ENCODE data around the gene VMAC. TPM values are rescaled to one million over a fixed set of nuclear protein-coding genes. Genes with fewer than 3 reads are reported as not detected.
"Not testable (repeated sequence)": the region's sequence is repeated elsewhere in the genome, so short reads cannot be mapped to it uniquely, and the experiment has no call there.

VMAC gene
- total RNA-seq, 2 donors from 2014 or later, result 4.0 to 4.7 TPM

GRCh38 chr19:5864725-5865486 lies 39.8 kb upstream of the VMAC start:
- Histone ChIP-seq H3K9ac (ENCODE audit: low read depth in 2 of 2, low read length in 2 of 2) (no peak overlapping the region), H3K27ac (no peak overlapping the region), H3K4me1 (no peaks in the 10 kb centered on the region), H3K4me3 (no peak overlapping the region), H3K36me3 (no peaks in the 10 kb centered on the region), H3K9me3 (no peaks in the 10 kb centered on the region), H3K27me3 (no peaks in the 10 kb centered on the region)
- TF ChIP-seq CTCF (IDR thresholded peaks at IDR 0.05), result no peak
- intact Hi-C loops (cut with DNase I), result no loop called here
- no peak for DNase-seq

GRCh38 chr19:5865772-5866171 lies 38.9 kb upstream of the VMAC start:
- H3K27me3 ChIP-seq, result no peaks in the 10 kb centered on the region
- intact Hi-C loops (cut with DNase I), result no loop called here
- H3K4me3 ChIP-seq, result no peak overlapping the region
- H3K27ac ChIP-seq, result no peak overlapping the region
- no peak for TF ChIP-seq CTCF (IDR thresholded peaks at IDR 0.05)
- DNase-seq, result no peak
- H3K36me3 ChIP-seq, result no peaks in the 10 kb centered on the region
- H3K9me3 ChIP-seq, result no peaks in the 10 kb centered on the region
- H3K4me1 ChIP-seq, result no peaks in the 10 kb centered on the region
- H3K9ac ChIP-seq (ENCODE audit: low read depth in 2 of 2, low read length in 2 of 2), result no peak overlapping the region

- Histone ChIP-seq H3K36me3 (no peaks in the 10 kb centered on the region), H3K9me3 (no peaks in the 10 kb centered on the region), H3K27me3 (no peaks in the 10 kb centered on the region), H3K4me1 (no peaks in the 10 kb centered on the region), H3K4me3 (no peak overlapping the region), H3K9ac (ENCODE audit: low read depth in 2 of 2, low read length in 2 of 2) (no peak overlapping the region), H3K27ac (no peak overlapping the region)
- DNase-seq, result no peak
- TF ChIP-seq CTCF (IDR thresholded peaks at IDR 0.05), result no peak
- intact Hi-C loops (cut with DNase I), result no loop called here
Observed at GRCh38 chr19:5867201-5868136, 37.2 kb upstream of the VMAC start.

GRCh38 chr19:5870986-5871394 lies 33.7 kb upstream of the VMAC start:
- no peak overlapping the region for H3K27ac ChIP-seq
- H3K9ac ChIP-seq (ENCODE audit: low read depth in 2 of 2, low read length in 2 of 2), result no peak overlapping the region
- TF ChIP-seq CTCF (IDR thresholded peaks at IDR 0.05), result no peak
- H3K4me3 ChIP-seq, result no peak overlapping the region
- no peak for DNase-seq
- no peaks in the 10 kb centered on the region for H3K27me3 ChIP-seq
- intact Hi-C loops (cut with DNase I), result no loop called here
- no peaks in the 10 kb centered on the region for H3K9me3 ChIP-seq
- H3K4me1 ChIP-seq, result no peaks in the 10 kb centered on the region
- H3K36me3 ChIP-seq, result no peaks in the 10 kb centered on the region

GRCh38 chr19:5873617-5874199 lies 31.0 kb upstream of the VMAC start:
- no peak overlapping the region for H3K27ac ChIP-seq
- H3K27me3 ChIP-seq, result no peaks in the 10 kb centered on the region
- no peaks in the 10 kb centered on the region for H3K36me3 ChIP-seq
- no peak for DNase-seq
- no peaks in the 10 kb centered on the region for H3K4me1 ChIP-seq
- H3K9me3 ChIP-seq, result no peaks in the 10 kb centered on the region
- TF ChIP-seq CTCF (IDR thresholded peaks at IDR 0.05), result no peak
- no peak overlapping the region for H3K9ac ChIP-seq (ENCODE audit: low read depth in 2 of 2, low read length in 2 of 2)
- intact Hi-C loops (cut with DNase I), result no loop called here
- H3K4me3 ChIP-seq, result no peak overlapping the region

- H3K9ac ChIP-seq (ENCODE audit: low read depth in 2 of 2, low read length in 2 of 2); DNase-seq; H3K36me3 ChIP-seq; H3K27me3 ChIP-seq; H3K4me1 ChIP-seq; H3K4me3 ChIP-seq; H3K27ac ChIP-seq; H3K9me3 ChIP-seq; intact Hi-C loops (cut with DNase I): not testable (repeated sequence)
Observed at GRCh38 chr19:5874496-5874895, 30.2 kb upstream of the VMAC start.
